SJSA1 (cell line): ENCODE measurements around the gene GDPD4. TPM values are rescaled to one million over a fixed set of nuclear protein-coding genes. Genes with fewer than 3 reads are reported as not detected.

Experiments
- DNase-seq, 2 experiments: peaks; one replicate each; pipeline ENCODE4 v3.0.0-alpha.2; 2015 to 2020; ENCODE audit warnings: low spot score in 2 of 2, low read depth in 1 of 2
- H3K27ac ChIP-seq: fragments of 250-450 bp; sonication (Bioruptor Pico); 2 replicates; pipeline ENCODE4 v1.5.1; 2020; ENCODE audit warnings: mild to moderate bottlenecking, moderate library complexity
- H3K27me3 ChIP-seq: fragments of 250-450 bp; sonication (Bioruptor Pico); replicated peaks from 2 replicates; pipeline ENCODE4 v1.5.1; 2020; ENCODE audit warnings: mild to moderate bottlenecking, moderate library complexity
- H3K36me3 ChIP-seq: fragments of 250-450 bp; sonication (Bioruptor Pico); 2 replicates; pipeline ENCODE4 v1.5.1; 2020; ENCODE audit warnings: mild to moderate bottlenecking
- H3K4me1 ChIP-seq: fragments of 250-450 bp; sonication (Bioruptor Pico); replicated peaks from 2 replicates; pipeline ENCODE4 v1.6.1; 2021; ENCODE audit warnings: mild to moderate bottlenecking
- H3K4me3 ChIP-seq: fragments of 250-450 bp; sonication (Bioruptor Pico); 2 replicates; pipeline ENCODE4 v1.5.1; 2020; ENCODE audit warnings: mild to moderate bottlenecking
- H3K9me3 ChIP-seq: fragments of 250-450 bp; sonication (Bioruptor Pico); replicated peaks from 2 replicates; pipeline ENCODE4 v1.5.1; 2020; ENCODE audit warnings: mild to moderate bottlenecking
- total RNA-seq: library from RNA; depleted of rRNA; stranded (reverse); fragments of >200 nt; shearing (Covaris generic); gene quantifications from 2 replicates; pipeline ENCODE4 v1.2.3, GENCODE V29; 2014

The GDPD4 gene
- total RNA-seq, 1 experiment from 2014 or later = not detected

- no peak overlapping the region for H3K27ac ChIP-seq
- DNase-seq = no peak
- H3K36me3 ChIP-seq = no peaks in the 10 kb centered on the region
- no peaks in the 10 kb centered on the region for H3K4me1 ChIP-seq
- H3K27me3 ChIP-seq = no peaks in the 10 kb centered on the region
- no peak overlapping the region for H3K4me3 ChIP-seq
- H3K9me3 ChIP-seq = no peaks in the 10 kb centered on the region
Measured at GRCh38 chr11:77201991-77202841, 99.3 kb downstream of the GDPD4 start.

GRCh38 chr11:77201370-77201769 is 100.1 kb downstream of the GDPD4 start:
- Histone ChIP-seq H3K4me1 (no peaks in the 10 kb centered on the region), H3K27ac (no peak overlapping the region), H3K27me3 (no peaks in the 10 kb centered on the region), H3K4me3 (no peak overlapping the region), H3K9me3 (no peaks in the 10 kb centered on the region), H3K36me3 (no peaks in the 10 kb centered on the region)
- no peak for DNase-seq

DNA sequence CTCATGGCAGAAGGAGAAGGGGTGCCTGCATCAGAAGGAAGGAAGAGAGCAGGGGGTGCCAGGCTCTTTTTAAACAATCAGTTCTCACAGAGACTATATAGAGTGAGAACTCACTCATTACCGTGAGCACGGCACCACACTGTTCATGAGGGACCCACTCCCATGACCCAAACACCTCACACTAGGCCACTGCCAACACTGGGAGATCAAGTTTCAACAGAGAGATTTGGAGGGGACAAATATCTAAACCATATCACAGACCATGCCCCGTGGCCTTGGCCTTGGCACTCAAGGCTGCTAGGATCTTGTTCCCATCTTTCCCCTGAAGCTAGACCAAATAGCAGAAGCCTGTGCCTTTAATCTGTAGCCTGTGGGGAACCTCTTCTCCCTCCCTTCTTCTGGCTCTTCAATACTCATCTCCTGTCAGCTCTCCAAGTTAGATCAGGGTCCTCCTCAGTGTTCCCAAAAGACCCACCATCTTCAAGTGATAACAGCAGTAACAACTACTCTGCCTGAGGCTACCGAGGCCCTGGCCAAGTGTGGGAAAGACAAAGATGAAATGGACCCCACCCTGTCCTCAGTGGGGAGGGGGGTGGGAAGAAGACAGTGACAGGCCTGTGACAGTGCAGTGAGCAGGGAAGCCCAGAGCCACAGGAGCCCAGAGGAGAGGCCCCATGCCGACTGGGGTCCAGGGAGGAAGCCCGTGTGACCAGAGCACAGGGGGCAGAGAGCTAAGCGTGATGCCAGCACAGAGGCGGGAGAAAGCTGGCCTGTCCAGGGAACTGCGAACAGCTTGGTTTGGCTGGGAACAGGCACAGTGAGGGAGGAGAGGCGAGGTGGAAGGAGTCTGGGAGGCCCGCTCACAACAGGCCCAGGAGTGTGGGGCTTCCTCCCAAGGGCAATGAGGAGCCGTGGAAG is 100.9 kb downstream of the GDPD4 start:
- no peaks in the 10 kb centered on the region for H3K4me1 ChIP-seq
- H3K36me3 ChIP-seq = no peaks in the 10 kb centered on the region
- no peaks in the 10 kb centered on the region for H3K9me3 ChIP-seq
- no peak overlapping the region for H3K4me3 ChIP-seq
- H3K27me3 ChIP-seq = no peaks in the 10 kb centered on the region
- H3K27ac ChIP-seq = no peak overlapping the region
- no peak for DNase-seq

- no peaks in the 10 kb centered on the region for H3K27me3 ChIP-seq
- H3K4me3 ChIP-seq = no peak overlapping the region
- DNase-seq = no peak
- H3K27ac ChIP-seq = no peak overlapping the region
- H3K36me3 ChIP-seq = no peaks in the 10 kb centered on the region
- H3K4me1 ChIP-seq = no peaks in the 10 kb centered on the region
- H3K9me3 ChIP-seq = no peaks in the 10 kb centered on the region
Measured at GRCh38 chr11:77199137-77199745, 102.2 kb downstream of the GDPD4 start.

DNA sequence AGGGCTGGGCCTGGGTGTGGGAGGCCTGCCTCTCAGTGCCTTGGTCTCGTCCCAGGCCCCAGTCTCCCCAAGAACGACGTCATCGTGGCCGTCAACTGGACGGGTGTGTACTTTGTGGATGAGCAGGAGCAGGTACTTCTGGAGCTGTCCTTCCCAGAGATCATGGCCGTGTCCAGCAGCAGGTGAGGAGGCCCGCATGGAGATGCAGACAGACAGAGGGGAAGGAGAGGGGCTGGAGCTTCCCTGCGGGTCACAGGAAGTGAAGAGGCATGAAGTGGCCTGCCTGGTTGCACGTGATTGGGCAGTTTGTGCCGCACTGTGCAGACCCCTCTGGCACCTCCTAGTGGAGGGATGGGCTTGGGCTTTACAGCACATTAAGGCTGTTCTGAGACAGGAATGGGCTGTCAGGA is 103.0 kb downstream of the GDPD4 start:
- Histone ChIP-seq H3K36me3 (no peaks in the 10 kb centered on the region), H3K9me3 (no peaks in the 10 kb centered on the region), H3K4me3 (no peak overlapping the region), H3K27me3 (no peaks in the 10 kb centered on the region), H3K4me1 (no peaks in the 10 kb centered on the region), H3K27ac (no peak overlapping the region)
- no peak for DNase-seq

DNA sequence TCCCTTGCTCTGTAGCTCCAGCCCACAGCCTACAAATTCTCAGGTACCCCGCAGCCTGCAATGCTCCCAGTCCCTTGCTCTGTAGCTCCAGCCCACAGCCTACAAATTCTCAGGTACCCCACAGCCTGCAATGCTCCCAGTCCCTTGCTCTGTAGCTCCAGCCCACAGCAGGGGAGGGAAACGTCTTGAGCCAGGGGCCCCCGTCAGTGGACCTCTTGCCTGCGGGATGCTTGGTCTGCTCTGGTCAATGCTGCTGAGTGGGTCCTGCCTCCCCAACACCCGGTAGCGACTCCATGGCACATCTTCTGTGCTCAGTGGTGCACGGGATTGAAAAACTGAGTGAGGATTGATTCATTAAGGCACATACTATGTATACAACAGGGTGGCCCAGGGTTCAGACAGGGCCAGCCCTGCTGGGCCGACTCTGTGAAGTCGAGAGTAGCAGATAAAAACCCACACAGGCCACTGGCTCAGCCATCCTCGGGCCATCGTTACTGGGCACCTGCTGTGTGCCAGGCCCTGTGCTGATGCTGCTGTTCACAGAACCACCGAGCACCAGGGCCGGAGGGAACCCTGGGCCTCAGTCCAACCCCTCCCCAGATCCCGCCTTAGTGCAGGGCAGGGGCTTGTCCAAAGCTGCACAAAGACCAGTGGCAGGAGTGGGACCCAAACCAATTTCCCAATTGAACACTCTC is 103.7 kb downstream of the GDPD4 start:
- no peaks in the 10 kb centered on the region for H3K9me3 ChIP-seq
- H3K4me1 ChIP-seq = no peaks in the 10 kb centered on the region
- DNase-seq = no peak
- H3K27me3 ChIP-seq = no peaks in the 10 kb centered on the region
- no peak overlapping the region for H3K27ac ChIP-seq
- H3K4me3 ChIP-seq = no peak overlapping the region
- no peaks in the 10 kb centered on the region for H3K36me3 ChIP-seq

GRCh38 chr11:77196961-77197360 is 104.5 kb downstream of the GDPD4 start:
- Histone ChIP-seq H3K9me3 (no peaks in the 10 kb centered on the region), H3K4me1 (no peaks in the 10 kb centered on the region), H3K4me3 (no peak overlapping the region), H3K27me3 (no peaks in the 10 kb centered on the region), H3K27ac (no peak overlapping the region), H3K36me3 (no peaks in the 10 kb centered on the region)
- DNase-seq = no peak

DNA sequence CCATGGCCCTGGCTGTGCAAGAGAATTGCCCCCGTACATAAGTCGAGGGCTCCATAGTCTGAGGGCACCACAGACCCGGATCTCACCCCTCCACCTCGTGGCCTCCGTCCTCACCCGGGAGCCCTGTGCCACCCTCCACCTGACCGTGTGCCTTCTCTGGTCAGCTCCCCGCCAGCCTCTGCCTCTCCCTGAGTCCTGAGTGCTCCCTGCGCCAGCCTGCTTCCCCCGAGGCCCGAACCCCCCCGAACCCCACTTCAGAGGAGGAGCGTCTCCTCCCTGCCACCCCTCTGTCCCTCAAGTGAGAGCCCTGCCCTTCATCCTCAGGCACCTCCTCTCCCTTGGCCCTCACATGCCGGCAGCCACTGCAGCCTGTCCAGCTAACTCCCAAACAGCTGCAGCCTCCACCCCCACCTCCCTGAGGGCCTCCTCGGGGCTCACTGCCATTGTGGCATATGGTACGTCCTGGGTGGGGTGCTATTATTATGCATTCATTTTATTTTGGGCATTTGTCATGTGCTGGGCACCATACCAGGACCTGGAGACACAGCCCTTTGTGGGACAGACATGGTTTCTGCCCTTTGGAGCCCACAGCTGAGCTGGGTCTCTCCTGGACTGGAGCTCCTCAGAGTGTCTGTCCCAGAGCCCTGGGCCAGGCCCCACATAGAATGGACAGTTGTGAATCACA is 106.3 kb downstream of the GDPD4 start:
- Histone ChIP-seq H3K4me3 (no peak overlapping the region), H3K27ac (no peak overlapping the region), H3K27me3 (no peaks in the 10 kb centered on the region), H3K36me3 (no peaks in the 10 kb centered on the region), H3K4me1 (no peaks in the 10 kb centered on the region), H3K9me3 (no peaks in the 10 kb centered on the region)
- DNase-seq = no peak

GRCh38 chr11:77193911-77194830 is 107.3 kb downstream of the GDPD4 start:
- H3K9me3 ChIP-seq = no peaks in the 10 kb centered on the region
- no peaks in the 10 kb centered on the region for H3K4me1 ChIP-seq
- H3K36me3 ChIP-seq = no peaks in the 10 kb centered on the region
- H3K27me3 ChIP-seq = no peaks in the 10 kb centered on the region
- no peak for DNase-seq
- H3K27ac ChIP-seq = no peak overlapping the region
- no peak overlapping the region for H3K4me3 ChIP-seq

DNA sequence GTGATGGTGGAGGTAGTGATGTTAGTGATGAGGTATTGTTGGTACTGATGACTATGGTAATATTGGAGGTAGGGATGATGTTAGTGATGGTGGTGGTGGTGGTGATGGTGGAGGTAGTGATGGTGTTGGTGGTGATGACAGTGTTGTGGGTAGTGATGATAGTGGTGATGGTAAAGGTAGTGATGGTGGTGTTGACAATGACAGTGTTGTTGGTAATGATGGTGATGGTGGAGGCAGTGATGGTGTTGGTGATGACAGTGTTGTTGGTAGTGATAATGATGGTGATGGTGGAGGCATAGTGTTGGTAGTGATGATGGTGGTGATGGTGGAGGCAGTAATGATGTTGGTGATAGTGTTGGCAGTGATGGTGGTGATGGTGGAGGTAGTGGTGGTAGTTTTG is 108.3 kb downstream of the GDPD4 start:
- no peak for DNase-seq
- Histone ChIP-seq H3K4me1 (no peaks in the 10 kb centered on the region), H3K27me3 (no peaks in the 10 kb centered on the region), H3K36me3 (no peaks in the 10 kb centered on the region), H3K27ac (no peak overlapping the region), H3K4me3 (no peak overlapping the region), H3K9me3 (no peaks in the 10 kb centered on the region)

DNA sequence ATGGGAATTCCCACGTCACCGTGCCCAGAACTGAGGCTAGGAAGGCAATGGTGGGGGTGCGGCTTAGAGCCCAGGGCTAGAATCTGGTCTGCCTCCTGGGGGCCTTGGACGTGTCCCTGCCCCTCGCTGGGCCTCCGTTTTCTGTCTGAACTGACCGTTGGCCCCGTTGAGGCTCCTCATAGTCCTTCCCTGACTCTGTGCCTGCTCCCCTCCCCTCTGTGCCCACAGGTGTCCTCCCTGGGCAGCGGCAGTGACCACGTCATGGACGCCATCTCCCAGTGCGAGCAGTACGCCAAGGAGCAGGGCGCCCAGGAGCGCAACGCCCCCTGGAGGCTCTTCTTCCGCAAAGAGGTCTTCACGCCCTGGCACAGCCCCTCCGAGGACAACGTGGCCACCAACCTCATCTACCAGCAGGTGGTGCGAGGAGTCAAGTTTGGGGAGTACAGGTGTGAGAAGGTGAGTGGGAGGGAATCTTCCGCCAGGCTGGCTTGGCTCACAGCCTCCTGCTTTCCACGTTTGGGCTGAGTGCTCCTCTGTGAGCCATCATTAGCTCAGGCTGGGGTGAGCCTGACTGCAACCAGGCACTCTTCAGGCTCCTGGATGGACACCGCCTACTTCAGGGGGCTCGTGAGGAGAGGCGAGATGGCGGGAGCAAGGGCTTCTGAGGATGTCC is 109.5 kb downstream of the GDPD4 start:
- DNase-seq = no peak
- Histone ChIP-seq H3K4me3 (no peak overlapping the region), H3K36me3 (no peaks in the 10 kb centered on the region), H3K9me3 (no peaks in the 10 kb centered on the region), H3K27me3 (no peaks in the 10 kb centered on the region), H3K27ac (no peak overlapping the region), H3K4me1 (no peaks in the 10 kb centered on the region)

DNA sequence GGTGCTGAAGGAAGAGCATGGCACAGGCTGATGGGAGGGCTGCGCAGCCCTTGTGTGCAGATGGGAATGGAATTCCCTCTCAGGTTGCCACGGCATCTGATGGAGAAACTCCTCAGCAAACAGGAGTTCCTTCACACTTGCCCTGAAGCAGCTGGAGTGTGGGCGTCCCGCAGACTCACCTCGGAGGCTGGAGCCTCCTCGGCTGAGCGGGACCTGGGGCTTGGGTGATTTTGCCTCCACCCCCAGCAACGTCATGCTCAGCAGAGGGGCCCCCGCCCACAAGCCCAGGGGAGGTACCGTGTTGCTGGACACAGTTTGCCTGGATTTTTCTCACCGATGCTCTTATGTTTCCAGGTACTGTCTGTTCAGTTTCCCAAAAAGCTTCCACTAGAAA is 110.1 kb downstream of the GDPD4 start:
- no peaks in the 10 kb centered on the region for H3K9me3 ChIP-seq
- no peaks in the 10 kb centered on the region for H3K27me3 ChIP-seq
- no peaks in the 10 kb centered on the region for H3K36me3 ChIP-seq
- no peaks in the 10 kb centered on the region for H3K4me1 ChIP-seq
- H3K27ac ChIP-seq = no peak overlapping the region
- no peak overlapping the region for H3K4me3 ChIP-seq
- no peak for DNase-seq
